Measurements from ENCODE around the gene ATRIP. TPM values are rescaled to one million over a fixed set of nuclear protein-coding genes. Genes with fewer than 3 reads are reported as not detected.

The ATRIP gene
- polyA plus RNA-seq, 1 of the 3 experiments (the other 2 are of a cell fraction) = 5.6 TPM

GRCh38 chr3:48501196-48501595, 54.7 kb downstream of the ATRIP start:
- 94% methylated on average over 7 of the region's 7 CpGs for WGBS (ENCODE audit: low lambda C conversion rate)
- ChIA-PET CTCF (interaction anchor here (1.0 to 1.2 kb wide), 3 partner anchors 34 to 48 kb away, joined by 3 read pairs; no protein-coding TSS in a partner anchor), POLR2A (no interaction called here)
- Histone ChIP-seq H3K9me3 (no peaks in the 10 kb centered on the region), H3K4me3 (ENCODE audit: low read depth in 2 of 2, low read length in 1 of 2) (no peak overlapping the region), H3K4me2 (no peak overlapping the region), H3K27me3 (ENCODE audit: insufficient read depth) (no peaks in the 10 kb centered on the region), H3K9me2 (no peaks in the 10 kb centered on the region), H3K4me1 (ENCODE audit: control insufficient read depth in 1 of 2, insufficient read depth in 2 of 2, low read depth in 1 of 2, low read length in 1 of 2) (peaks cover 14 to 36% of the 10 kb centered on the region in 2 experiments; a peak in 2 of 4 replicates), H4K20me1 (ENCODE audit: insufficient read depth) (no peaks in the 10 kb centered on the region), H2AFZ (ENCODE audit: low read depth) (no peak overlapping the region), H3K36me3 (replicated peaks in 1 of 2; ENCODE audit: control insufficient read depth in 1 of 2, insufficient read depth in 2 of 2, low read length in 1 of 2) (peaks cover 0 to 6% of the 10 kb centered on the region in 2 experiments), H3K27ac (ENCODE audit: low read depth in 2 of 2, low read length in 1 of 2) (peak overlapping the region in 1 of 2 experiments; percentile 7; a peak in 1 of 4 replicates), H3K79me2 (ENCODE audit: insufficient read depth) (0 out of 2 replicates have a peak, but pooled peaks cover 3% of the 10 kb centered on the region), H3F3A (replicated peaks; ENCODE audit: insufficient read depth) (peaks cover 4% of the 10 kb centered on the region), H3K9ac (no peak overlapping the region)
- DNase-seq = no peak
- TF ChIP-seq ELF1 (IDR thresholded peaks at IDR 0.05) (no peak), FOSL2 (IDR thresholded peaks at IDR 0.05; ENCODE audit: borderline replicate concordance, low read depth) (no peak), RFX5 (IDR thresholded peaks at IDR 0.05; ENCODE audit: low read length) (no peak), NFIC (IDR thresholded peaks at IDR 0.05; ENCODE audit: borderline replicate concordance) (no peak), TAF1 (IDR thresholded peaks at IDR 0.05; ENCODE audit: borderline replicate concordance, low read depth, low read length) (no peak), TCF12 (IDR thresholded peaks at IDR 0.05) (no peak), FOXM1 (IDR thresholded peaks at IDR 0.05; ENCODE audit: low read depth) (no peak), CTCF (IDR thresholded peaks at IDR 0.05) (no peak), FOXJ3 (CRISPR knock-in tag; IDR thresholded peaks at IDR 0.05) (no peak), SMC3 (IDR thresholded peaks at IDR 0.05; ENCODE audit: low read depth, low read length) (no peak), RXRA (IDR thresholded peaks at IDR 0.05; ENCODE audit: borderline replicate concordance, low read depth) (no peak), POLR2AphosphoS5 (IDR thresholded peaks at IDR 0.05; ENCODE audit: low read depth, low read length) (no peak), CHD2 (IDR thresholded peaks at IDR 0.05; ENCODE audit: low read length, partially characterized antibody) (no peak), USF1 (IDR thresholded peaks at IDR 0.05; ENCODE audit: borderline replicate concordance, low read depth) (no peak), JUND (IDR thresholded peaks at IDR 0.05) (no peak)

GRCh38 chr3:48502121-48502520, 55.6 kb downstream of the ATRIP start:
- H3K9ac ChIP-seq = no peak overlapping the region
- 94% methylated on average over 5 of the region's 5 CpGs for WGBS (ENCODE audit: low lambda C conversion rate)
- peaks cover 0 to 2% of the 10 kb centered on the region in 2 experiments for H3K36me3 ChIP-seq (replicated peaks in 1 of 2; ENCODE audit: control insufficient read depth in 1 of 2, insufficient read depth in 2 of 2, low read length in 1 of 2)
- POLR2A ChIA-PET = interaction anchor here (2.4 kb wide), 1 partner anchor 33 kb away, joined by 6 read pairs; no protein-coding TSS in a partner anchor
- no peaks in the 10 kb centered on the region for H3K9me2 ChIP-seq
- no peaks in the 10 kb centered on the region for H3K9me3 ChIP-seq
- peak overlapping the region in 1 of 2 experiments; percentile 81; a peak in 2 of 4 replicates for H3K27ac ChIP-seq (ENCODE audit: low read depth in 2 of 2, low read length in 1 of 2)
- peaks cover 14 to 36% of the 10 kb centered on the region in 2 experiments; a peak in 2 of 4 replicates for H3K4me1 ChIP-seq (ENCODE audit: control insufficient read depth in 1 of 2, insufficient read depth in 2 of 2, low read depth in 1 of 2, low read length in 1 of 2)
- 0 out of 2 replicates have a peak overlapping the region, but pooled peaks have one; percentile 100 for H3K4me2 ChIP-seq
- H3K27me3 ChIP-seq (ENCODE audit: insufficient read depth) = no peaks in the 10 kb centered on the region
- no peak for DNase-seq
- CTCF ChIA-PET = interaction anchor here (1.1 to 1.7 kb wide), 3 partner anchors 36 to 66 kb away, joined by 3 to 6 read pairs (median 3); a partner anchor contains a TSS
- no peak overlapping the region for H2AFZ ChIP-seq (ENCODE audit: low read depth)
- H3F3A ChIP-seq (replicated peaks; ENCODE audit: insufficient read depth) = peaks cover 4% of the 10 kb centered on the region
- 0 out of 2 replicates have a peak, but pooled peaks cover 3% of the 10 kb centered on the region for H3K79me2 ChIP-seq (ENCODE audit: insufficient read depth)
- TF ChIP-seq USF2 (IDR thresholded peaks at IDR 0.05; ENCODE audit: borderline replicate concordance, low read depth, low read length) (no peak), GATA2 (CRISPR knock-in tag; IDR thresholded peaks at IDR 0.05) (no peak), FOXM1 (IDR thresholded peaks at IDR 0.05; ENCODE audit: low read depth) (no peak), JUND (IDR thresholded peaks at IDR 0.05) (no peak), GABPA (IDR thresholded peaks at IDR 0.05; ENCODE audit: low read depth) (no peak), SIN3A (IDR thresholded peaks at IDR 0.05; ENCODE audit: borderline replicate concordance, low read depth, low read length) (no peak), MEF2A (IDR thresholded peaks at IDR 0.05; ENCODE audit: borderline replicate concordance, low read depth) (no peak), RFX5 (IDR thresholded peaks at IDR 0.05; ENCODE audit: low read length) (no peak), IRF3 (IDR thresholded peaks at IDR 0.05; ENCODE audit: low read depth, low read length) (no peak), TEAD4 (IDR thresholded peaks at IDR 0.05; ENCODE audit: borderline replicate concordance, insufficient read depth) (no peak), FOSL2 (IDR thresholded peaks at IDR 0.05; ENCODE audit: borderline replicate concordance, low read depth) (no peak), CHD2 (IDR thresholded peaks at IDR 0.05; ENCODE audit: low read length, partially characterized antibody) (no peak), RAD21 (IDR thresholded peaks at IDR 0.05; ENCODE audit: low read length) (no peak), ELF1 (IDR thresholded peaks at IDR 0.05) (no peak)
- no peaks in the 10 kb centered on the region for H4K20me1 ChIP-seq (ENCODE audit: insufficient read depth)
- H3K4me3 ChIP-seq (ENCODE audit: low read depth in 2 of 2, low read length in 1 of 2) = no peak overlapping the region
